Thyroid gland (tissue), 4 donors: ENCODE measurements around the gene TXK. TPM values are rescaled to one million over a fixed set of nuclear protein-coding genes. Genes with fewer than 3 reads are reported as not detected.

Source experiments
- DNase-seq, 2 donors: peaks; one replicate each; pipeline ENCODE4 v3.0.0-alpha.2; 2019
- H3K27ac ChIP-seq, 3 donors: fragments of 200-600 bp; sonication (generic); 1 replicate in 2 of 3; 2 replicates in 1 of 3; pipeline ENCODE4 v1.5.1; 2016 to 2019; ENCODE audit warnings: mild to moderate bottlenecking in 1 of 3, moderate library complexity in 1 of 3
- H3K27me3 ChIP-seq: fragments of 200-600 bp; sonication (generic); one replicate; pipeline ENCODE4 v1.5.1; 2019
- H3K36me3 ChIP-seq, 2 donors: fragments of 200-600 bp; sonication (generic); one replicate each; pipeline ENCODE4 v1.5.1; 2016 to 2019
- H3K4me1 ChIP-seq, 2 donors: fragments of 200-600 bp; sonication (generic); one replicate each; pipeline ENCODE4 v1.5.1; 2017 to 2019
- H3K4me3 ChIP-seq, 3 donors: fragments of 200-600 bp; sonication (generic); replicated peaks in 1 of 3; 1 replicate in 2 of 3; 2 replicates in 1 of 3; pipeline ENCODE4 v1.5.1; 2016; ENCODE audit warnings: mild to moderate bottlenecking in 1 of 3
- H3K9me3 ChIP-seq: fragments of 200-600 bp; sonication (generic); one replicate; pipeline ENCODE4 v1.5.1; 2017
- CTCF ChIP-seq, 6 experiments: fragments of 200-600 bp in 3 of 6; fragments of 450-650 bp in 3 of 6; sonication (generic) in 3 of 6; IDR thresholded peaks; one replicate each; pipeline ENCODE4 v1.5.1; 2016 to 2019; ENCODE audit warnings: antibody characterized with exemption in 6 of 6, mild to moderate bottlenecking in 2 of 6, inconsistent platforms in 1 of 6, moderate library complexity in 1 of 6
- POLR2A ChIP-seq, 2 donors: fragments of 450-650 bp; IDR thresholded peaks; one replicate each; pipeline ENCODE4 v1.6.1; 2017; ENCODE audit warnings: antibody characterized with exemption in 2 of 2, mild to moderate bottlenecking in 2 of 2, moderate library complexity in 1 of 2
- WGBS, 2 donors: methylation state at CpG; one replicate each; pipeline ENCODE4 v1.1.5; 2017; 5-methylcytosine and 5-hydroxymethylcytosine counted together
- intact Hi-C: fragments of 100-400 bp; cut with DNase I; formaldehyde crosslinking; loops from one replicate; pipeline ENCODE4 v1.15.1; 2023
- total RNA-seq, 4 donors: library from RNA; depleted of rRNA; stranded (reverse); fragments of >200 nt; gene quantifications; one replicate each; pipeline ENCODE4 v1.2.3, GENCODE V29; 2016

Gene TXK
- total RNA-seq, 4 donors from 2014 or later = 1.8 to 3.6 (median 1.9) TPM

GRCh38 chr4:48124870-48125269 lies 9.2 kb downstream of the TXK start:
- TF ChIP-seq CTCF (IDR thresholded peaks at IDR 0.05) = no peak
- TF ChIP-seq POLR2A (IDR thresholded peaks at IDR 0.05) = no peak
- intact Hi-C loops = no loop called here
- no peak overlapping the region for H3K4me3 ChIP-seq
- H3K27me3 ChIP-seq = no peaks in the 10 kb centered on the region
- no peak for DNase-seq
- H3K27ac ChIP-seq = no peak overlapping the region
- no peaks in the 10 kb centered on the region for H3K36me3 ChIP-seq
- no peaks in the 10 kb centered on the region for H3K9me3 ChIP-seq
- H3K4me1 ChIP-seq = peaks cover 33 to 35% of the 10 kb centered on the region in 2 donors
- WGBS, 2 donors = 82 to 91% methylated on average over 2 of the region's 2 CpGs

DNA sequence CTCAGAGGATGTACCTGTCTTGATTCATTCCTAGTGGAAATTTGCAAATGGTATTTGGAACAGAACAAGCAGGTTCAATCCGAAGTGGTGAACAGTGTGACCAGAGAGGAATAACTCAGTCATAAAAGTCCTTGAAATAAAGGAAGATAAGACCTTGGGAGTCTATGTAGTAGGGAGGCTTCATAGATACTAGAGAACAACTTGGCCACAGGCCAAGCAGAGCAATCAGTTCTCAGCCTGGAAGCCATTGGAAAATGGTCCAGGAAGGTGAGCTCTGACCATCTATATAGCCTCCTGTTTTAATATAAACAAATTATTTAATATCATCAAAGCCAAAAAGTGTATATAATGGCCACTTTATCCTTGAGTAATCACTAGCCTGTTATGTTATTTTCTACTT lies 11.3 kb downstream of the TXK start:
- no peak for TF ChIP-seq POLR2A (IDR thresholded peaks at IDR 0.05)
- no peak for TF ChIP-seq CTCF (IDR thresholded peaks at IDR 0.05)
- H3K4me1 ChIP-seq = peaks cover 16 to 18% of the 10 kb centered on the region in 2 donors
- intact Hi-C loops = no loop called here

DNA sequence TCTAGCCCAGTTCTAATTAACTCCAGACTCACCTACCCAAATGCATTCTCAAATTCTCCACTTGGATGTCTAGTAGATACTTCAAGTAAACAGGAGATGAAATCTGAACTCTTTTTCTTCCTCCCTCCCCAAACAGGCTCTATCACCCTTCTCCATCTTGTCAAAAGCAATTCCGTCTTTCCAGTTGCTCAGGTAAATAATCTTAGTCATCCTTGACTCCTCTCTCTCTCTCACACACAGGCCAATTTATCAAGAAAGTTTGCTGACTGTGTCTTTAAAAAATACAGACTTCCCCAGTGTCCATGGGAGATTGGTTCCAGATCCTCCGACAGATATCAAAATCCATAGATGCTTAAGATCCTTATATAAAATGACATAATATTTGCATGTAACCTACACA lies 12.9 kb downstream of the TXK start:
- Histone ChIP-seq H3K27ac (no peak overlapping the region), H3K27me3 (no peaks in the 10 kb centered on the region), H3K4me3 (no peak overlapping the region), H3K9me3 (no peaks in the 10 kb centered on the region), H3K4me1 (peaks cover 4 to 6% of the 10 kb centered on the region in 2 donors), H3K36me3 (no peaks in the 10 kb centered on the region)
- no peak for TF ChIP-seq POLR2A (IDR thresholded peaks at IDR 0.05)
- no peak for TF ChIP-seq CTCF (IDR thresholded peaks at IDR 0.05)
- intact Hi-C loops = no loop called here
- WGBS, 2 donors = 83 to 86% methylated on average over 2 of the region's 2 CpGs
- no peak for DNase-seq

More for the DNA sequence above, 11.3 kb downstream of the TXK start:
- WGBS, 2 donors = 92% methylated on average over 1 of the region's 1 CpG
- no peaks in the 10 kb centered on the region for H3K36me3 ChIP-seq
- H3K4me3 ChIP-seq = no peak overlapping the region
- no peak for DNase-seq
- H3K9me3 ChIP-seq = no peaks in the 10 kb centered on the region
- no peak overlapping the region for H3K27ac ChIP-seq
- H3K27me3 ChIP-seq = no peaks in the 10 kb centered on the region

DNA sequence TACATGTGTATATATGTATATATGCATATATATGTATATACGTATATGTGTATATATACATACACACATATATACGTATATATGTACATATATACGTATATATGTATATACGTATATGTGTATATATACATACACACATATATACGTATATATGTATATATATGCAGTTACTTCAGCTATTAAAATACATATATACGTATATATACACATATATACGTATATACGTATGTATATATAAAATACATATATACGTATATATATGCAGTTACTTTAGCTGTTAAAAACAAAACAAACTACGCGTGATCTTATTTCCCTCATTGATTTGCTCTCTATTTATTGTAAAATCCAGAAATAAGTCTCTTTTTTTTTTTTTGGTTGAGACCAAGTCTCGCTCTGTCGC lies 13.9 kb downstream of the TXK start:
- H3K36me3 ChIP-seq = no peaks in the 10 kb centered on the region
- TF ChIP-seq POLR2A (IDR thresholded peaks at IDR 0.05) (no peak), CTCF (IDR thresholded peaks at IDR 0.05) (no peak)
- DNase-seq = no peak
- WGBS, 2 donors = 80 to 97% methylated on average over 13 of the region's 13 CpGs
- no peak overlapping the region for H3K27ac ChIP-seq
- H3K4me1 ChIP-seq = peaks cover 4% of the 10 kb centered on the region in 2 donors
- no peak overlapping the region for H3K4me3 ChIP-seq
- no peaks in the 10 kb centered on the region for H3K27me3 ChIP-seq
- H3K9me3 ChIP-seq = no peaks in the 10 kb centered on the region
- intact Hi-C loops = no loop called here

DNA sequence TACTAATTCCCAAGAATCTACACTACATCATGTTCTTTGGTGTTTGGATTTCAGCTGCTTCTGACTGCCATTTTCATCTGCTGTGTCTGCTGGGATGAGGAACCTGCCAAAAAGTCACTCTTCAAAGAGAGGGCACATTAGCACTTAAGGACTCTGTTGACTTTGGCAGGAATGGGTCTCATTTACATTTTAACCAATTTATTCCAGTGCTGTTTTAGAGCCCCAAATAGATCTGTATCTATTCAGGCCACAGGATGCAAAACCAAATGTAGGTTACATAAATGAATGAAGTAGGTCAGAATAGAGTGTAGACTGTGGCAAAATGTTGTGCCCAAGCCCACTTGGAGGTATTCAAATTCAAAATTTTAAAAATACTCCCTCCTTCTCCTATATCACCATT lies 14.4 kb downstream of the TXK start:
- no peaks in the 10 kb centered on the region for H3K9me3 ChIP-seq
- TF ChIP-seq CTCF (IDR thresholded peaks at IDR 0.05) (no peak), POLR2A (IDR thresholded peaks at IDR 0.05) (no peak)
- H3K4me1 ChIP-seq = peaks cover 4% of the 10 kb centered on the region in 2 donors
- H3K36me3 ChIP-seq = no peaks in the 10 kb centered on the region
- no peak overlapping the region for H3K27ac ChIP-seq
- H3K4me3 ChIP-seq = no peak overlapping the region
- H3K27me3 ChIP-seq = no peaks in the 10 kb centered on the region
- intact Hi-C loops = no loop called here
- DNase-seq = no peak
